Measurements from ENCODE around the gene GATD1. TPM values are rescaled to one million over a fixed set of nuclear protein-coding genes. Genes with fewer than 3 reads are reported as not detected.

The GATD1 gene
- polyA plus RNA-seq, 1 experiment, result 37.9 TPM

DNA sequence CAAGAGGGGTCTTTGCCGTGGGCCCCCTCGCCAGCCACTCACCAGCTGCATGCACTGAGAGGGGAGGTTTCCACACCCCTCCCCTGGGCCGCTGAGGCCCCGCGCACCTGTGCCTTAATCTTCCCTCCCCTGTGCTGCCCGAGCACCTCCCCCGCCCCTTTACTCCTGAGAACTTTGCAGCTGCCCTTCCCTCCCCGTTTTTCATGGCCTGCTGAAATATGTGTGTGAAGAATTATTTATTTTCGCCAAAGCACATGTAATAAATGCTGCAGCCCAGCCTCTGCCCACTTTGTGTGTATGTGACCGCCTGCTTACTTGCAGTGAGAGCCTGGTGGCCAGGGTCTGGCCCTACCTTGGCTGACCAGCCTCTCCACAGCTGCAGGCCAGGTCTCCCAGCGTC lies 47.7 kb upstream of the GATD1 start:
- Histone ChIP-seq H3K4me3 (ENCODE audit: low read depth, low read length) (no peak overlapping the region), H3K36me3 (ENCODE audit: control insufficient read depth, insufficient read depth, low read length) (peaks cover 30% of the 10 kb centered on the region), H3K27me3 (ENCODE audit: control insufficient read depth, insufficient read depth, low read length) (no peaks in the 10 kb centered on the region)
- CTCF ChIA-PET, result no interaction called here
- TF ChIP-seq, protein P1, sequence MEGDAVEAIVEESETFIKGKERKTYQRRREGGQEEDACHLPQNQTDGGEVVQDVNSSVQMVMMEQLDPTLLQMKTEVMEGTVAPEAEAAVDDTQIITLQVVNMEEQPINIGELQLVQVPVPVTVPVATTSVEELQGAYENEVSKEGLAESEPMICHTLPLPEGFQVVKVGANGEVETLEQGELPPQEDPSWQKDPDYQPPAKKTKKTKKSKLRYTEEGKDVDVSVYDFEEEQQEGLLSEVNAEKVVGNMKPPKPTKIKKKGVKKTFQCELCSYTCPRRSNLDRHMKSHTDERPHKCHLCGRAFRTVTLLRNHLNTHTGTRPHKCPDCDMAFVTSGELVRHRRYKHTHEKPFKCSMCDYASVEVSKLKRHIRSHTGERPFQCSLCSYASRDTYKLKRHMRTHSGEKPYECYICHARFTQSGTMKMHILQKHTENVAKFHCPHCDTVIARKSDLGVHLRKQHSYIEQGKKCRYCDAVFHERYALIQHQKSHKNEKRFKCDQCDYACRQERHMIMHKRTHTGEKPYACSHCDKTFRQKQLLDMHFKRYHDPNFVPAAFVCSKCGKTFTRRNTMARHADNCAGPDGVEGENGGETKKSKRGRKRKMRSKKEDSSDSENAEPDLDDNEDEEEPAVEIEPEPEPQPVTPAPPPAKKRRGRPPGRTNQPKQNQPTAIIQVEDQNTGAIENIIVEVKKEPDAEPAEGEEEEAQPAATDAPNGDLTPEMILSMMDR (IDR thresholded peaks at IDR 0.05; ENCODE audit: insufficient read depth, low read depth, low read length), result no peak
- POLR2A ChIA-PET, result no interaction called here
- no peak for DNase-seq (ENCODE audit: low read depth)

DNA sequence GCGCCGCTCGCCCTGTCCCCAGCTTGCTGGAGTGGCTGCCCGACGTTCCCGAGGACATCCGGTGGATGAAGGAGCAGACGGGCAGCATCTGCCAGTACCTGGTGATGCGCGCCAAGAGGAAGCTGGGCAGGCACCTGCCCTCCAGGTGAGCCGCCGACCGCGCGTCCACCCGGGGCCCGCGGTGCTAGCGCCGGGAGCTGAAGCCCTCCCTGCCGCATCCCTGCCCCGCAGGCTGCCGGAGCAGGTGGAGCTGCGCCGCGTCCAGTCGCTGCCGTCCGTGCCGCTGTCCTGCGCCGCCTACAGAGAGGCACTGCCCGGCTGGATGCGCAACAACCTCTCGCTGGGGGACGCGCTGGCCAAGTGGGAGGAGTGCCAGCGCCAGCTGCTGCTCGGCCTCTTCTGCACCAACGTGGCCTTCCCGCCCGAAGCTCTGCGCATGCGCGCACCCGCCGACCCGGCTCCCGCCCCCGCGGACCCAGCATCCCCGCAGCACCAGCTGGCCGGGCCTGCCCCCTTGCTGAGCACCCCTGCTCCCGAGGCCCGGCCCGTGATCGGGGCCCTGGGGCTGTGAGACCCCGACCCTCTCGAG lies 47.1 kb upstream of the GATD1 start:
- CTCF ChIA-PET, result no interaction called here
- TF ChIP-seq, protein P1 (IDR thresholded peaks at IDR 0.05; ENCODE audit: insufficient read depth, low read depth, low read length), result no peak
- no peak overlapping the region for H3K4me3 ChIP-seq (ENCODE audit: low read depth, low read length)
- peaks cover 30% of the 10 kb centered on the region for H3K36me3 ChIP-seq (ENCODE audit: control insufficient read depth, insufficient read depth, low read length)
- no peaks in the 10 kb centered on the region for H3K27me3 ChIP-seq (ENCODE audit: control insufficient read depth, insufficient read depth, low read length)
- POLR2A ChIA-PET, result no interaction called here
- DNase-seq (ENCODE audit: low read depth), result no peak

DNA sequence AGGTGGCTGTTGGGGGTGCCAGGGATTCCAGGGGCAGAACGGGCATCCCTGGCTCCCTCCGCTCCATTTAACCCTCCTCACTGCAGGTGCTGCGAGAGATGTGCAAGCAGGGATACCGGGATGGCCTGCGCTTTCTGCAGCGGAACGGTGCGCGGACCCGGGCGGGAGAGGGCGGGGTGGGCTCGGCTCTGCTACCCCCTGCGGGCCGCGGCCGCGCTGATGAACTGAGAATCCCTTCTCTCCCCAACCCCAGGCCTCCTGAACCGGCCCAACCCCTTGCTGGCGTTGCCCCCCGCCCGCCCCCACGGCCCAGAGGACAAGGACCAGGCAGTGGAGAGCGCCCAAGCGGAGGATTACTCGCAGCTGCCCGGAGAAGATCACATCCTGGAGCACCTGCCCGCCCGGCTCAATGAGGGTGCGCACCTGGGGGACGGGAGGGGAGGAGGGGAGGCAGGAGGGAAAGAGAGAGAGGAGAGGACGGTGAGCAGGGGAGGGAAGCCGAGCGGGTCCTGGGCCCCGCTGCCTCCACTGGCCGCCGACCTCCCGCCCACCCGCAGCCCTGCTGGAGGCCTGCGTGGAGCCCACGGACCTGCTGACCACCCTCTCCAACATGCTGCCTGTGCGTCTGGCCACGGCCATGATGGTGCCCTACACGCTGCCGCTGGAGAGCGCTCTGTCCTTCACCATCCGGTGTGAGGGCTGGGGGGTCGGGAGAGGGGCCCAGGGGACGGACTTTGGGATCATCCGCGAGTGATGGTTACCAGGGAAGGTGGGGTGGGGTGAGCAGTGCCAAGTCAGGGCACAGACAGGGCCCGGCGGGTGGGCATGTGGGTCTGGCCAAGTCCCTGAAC lies 46.4 kb upstream of the GATD1 start:
- CTCF ChIA-PET, result interaction anchor here (0.8 kb wide), 1 partner anchor 9 kb away, joined by 4 read pairs; no protein-coding TSS in a partner anchor
- Histone ChIP-seq H3K4me3 (ENCODE audit: low read depth, low read length) (no peak overlapping the region), H3K36me3 (ENCODE audit: control insufficient read depth, insufficient read depth, low read length) (peaks cover 30% of the 10 kb centered on the region), H3K27me3 (ENCODE audit: control insufficient read depth, insufficient read depth, low read length) (no peaks in the 10 kb centered on the region)
- TF ChIP-seq, protein P1 (IDR thresholded peaks at IDR 0.05; ENCODE audit: insufficient read depth, low read depth, low read length), result no peak
- DNase-seq (ENCODE audit: low read depth), result no peak
- POLR2A ChIA-PET, result no interaction called here

DNA sequence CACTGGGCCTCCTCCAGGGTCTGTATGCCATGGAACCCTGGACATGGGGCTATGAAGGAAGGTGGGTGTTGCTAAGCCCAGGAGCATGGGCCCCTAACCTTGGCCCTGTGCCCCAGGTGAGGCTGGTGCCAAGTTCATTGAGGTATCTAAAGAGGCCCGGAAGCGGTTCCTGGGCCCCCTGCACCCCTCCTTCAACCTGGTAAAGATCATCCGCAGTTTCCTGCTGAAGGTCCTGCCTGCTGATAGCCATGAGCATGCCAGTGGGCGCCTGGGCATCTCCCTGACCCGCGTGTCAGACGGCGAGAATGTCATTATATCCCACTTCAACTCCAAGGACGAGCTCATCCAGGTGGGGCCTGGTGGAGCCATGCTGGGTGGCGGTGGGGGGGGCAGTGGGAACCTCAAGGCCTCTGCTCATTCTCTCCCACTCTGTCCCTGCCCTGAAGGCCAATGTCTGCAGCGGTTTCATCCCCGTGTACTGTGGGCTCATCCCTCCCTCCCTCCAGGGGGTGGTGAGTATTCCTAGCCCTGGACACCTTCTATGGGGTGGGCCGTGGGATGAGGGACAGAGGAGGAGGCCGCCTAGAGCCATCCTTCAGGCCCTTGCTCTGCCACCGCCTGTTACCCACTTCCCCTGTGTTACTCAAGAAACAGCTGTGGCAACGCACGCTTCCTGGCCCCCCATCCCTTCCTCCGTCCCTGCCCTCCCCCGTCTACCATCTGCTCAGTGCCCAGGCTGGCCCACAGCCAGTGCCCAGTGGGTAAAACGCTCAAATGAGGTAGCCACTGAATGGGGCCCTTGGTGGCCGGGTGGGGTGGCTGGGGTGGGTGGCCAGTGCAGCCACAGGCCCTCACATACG lies 44.5 kb upstream of the GATD1 start:
- CTCF ChIA-PET, result interaction anchor here (0.8 kb wide), 1 partner anchor 230 kb away, joined by 3 read pairs; no protein-coding TSS in a partner anchor
- POLR2A ChIA-PET, result interaction anchor here (0.5 kb wide), 1 partner anchor 35 kb away, joined by 3 read pairs; no protein-coding TSS in a partner anchor
- TF ChIP-seq, protein P1 (IDR thresholded peaks at IDR 0.05; ENCODE audit: insufficient read depth, low read depth, low read length), result no peak
- Histone ChIP-seq H3K27me3 (ENCODE audit: control insufficient read depth, insufficient read depth, low read length) (no peaks in the 10 kb centered on the region), H3K36me3 (ENCODE audit: control insufficient read depth, insufficient read depth, low read length) (peaks cover 30% of the 10 kb centered on the region), H3K4me3 (ENCODE audit: low read depth, low read length) (peak overlapping the region; percentile 83; the same call in 1 of the 2 replicates)
- DNase-seq (ENCODE audit: low read depth), result no peak

Measured in BJ (cell line).